NT2/D1 (cell line): ENCODE data around the gene ENTREP1.
A peak's percentile ranks its signal among the peaks of the same experiment; 100 is the strongest.

Source experiments
- DNase-seq: peaks from one replicate; pipeline ENCODE4 v3.0.0-alpha.2; 2011; ENCODE audit warnings: low read depth, low spot score
- H3K27me3 ChIP-seq: 2 replicates; pipeline ENCODE4 v1.6.0; 2011; ENCODE audit warnings: mild to moderate bottlenecking; ENCODE audit not compliant: insufficient read length, insufficient read depth
- H3K36me3 ChIP-seq: 2 replicates; pipeline ENCODE4 v1.6.1; 2011; ENCODE audit warnings: mild to moderate bottlenecking, low read length, mixed read lengths; ENCODE audit not compliant: insufficient read depth, insufficient read length
- H3K4me1 ChIP-seq: 2 replicates; pipeline ENCODE4 v1.5.1; 2011; ENCODE audit not compliant: insufficient read depth, insufficient read length
- H3K4me3 ChIP-seq: 2 replicates; pipeline ENCODE4 v1.5.1; 2011; ENCODE audit warnings: low read depth; ENCODE audit not compliant: insufficient read length
- H3K9ac ChIP-seq: 2 replicates; pipeline ENCODE4 v1.6.0; 2011; ENCODE audit warnings: low read depth; ENCODE audit not compliant: insufficient read length
- H3K9me3 ChIP-seq: 2 replicates; pipeline ENCODE4 v1.5.1; 2011; ENCODE audit warnings: mild to moderate bottlenecking, low read length; ENCODE audit not compliant: insufficient read depth
- SUZ12 ChIP-seq: IDR thresholded peaks from 2 replicates; pipeline ENCODE4 v1.6.1; 2011; ENCODE audit not compliant: insufficient read length, insufficient read depth; ENCODE audit errors: extremely low read depth
- YY1 ChIP-seq: IDR thresholded peaks from 2 replicates; pipeline ENCODE4 v1.6.1; 2011; ENCODE audit not compliant: insufficient read length, insufficient read depth
- ZNF274 ChIP-seq: IDR thresholded peaks from 2 replicates; pipeline ENCODE4 v1.6.1; 2011; ENCODE audit warnings: mild to moderate bottlenecking, low read depth, low read length

ENTREP1 gene

DNA sequence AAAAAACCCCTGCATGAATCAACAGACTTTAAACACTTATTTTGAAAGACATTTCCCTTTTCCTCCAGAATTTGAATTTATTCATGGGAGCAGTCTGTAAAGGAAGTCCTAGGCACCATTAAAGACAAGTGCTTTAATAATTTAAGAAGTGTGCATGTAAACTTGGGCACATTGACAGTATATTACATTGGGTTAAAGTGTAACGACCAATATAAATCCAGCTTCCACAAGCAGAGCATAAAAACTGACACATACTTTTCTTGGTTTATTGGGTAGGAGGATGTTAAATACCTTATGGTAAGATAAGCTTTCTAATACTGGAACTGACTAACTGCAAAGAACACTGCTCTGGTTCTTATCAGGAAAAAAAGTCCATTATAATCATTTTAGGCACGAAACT, 1.2 kb upstream of the ENTREP1 start:
- no peak for TF ChIP-seq ZNF274
- no peak for TF ChIP-seq SUZ12
- no peak for TF ChIP-seq YY1
- Histone ChIP-seq H3K27me3 (peaks cover 49% of the 10 kb centered on the region), H3K4me1 (no peaks in the 10 kb centered on the region), H3K4me3 (no peak overlapping the region), H3K36me3 (no peaks in the 10 kb centered on the region), H3K9me3 (no peaks in the 10 kb centered on the region), H3K9ac (no peak overlapping the region)
- DNase-seq = no peak

DNA sequence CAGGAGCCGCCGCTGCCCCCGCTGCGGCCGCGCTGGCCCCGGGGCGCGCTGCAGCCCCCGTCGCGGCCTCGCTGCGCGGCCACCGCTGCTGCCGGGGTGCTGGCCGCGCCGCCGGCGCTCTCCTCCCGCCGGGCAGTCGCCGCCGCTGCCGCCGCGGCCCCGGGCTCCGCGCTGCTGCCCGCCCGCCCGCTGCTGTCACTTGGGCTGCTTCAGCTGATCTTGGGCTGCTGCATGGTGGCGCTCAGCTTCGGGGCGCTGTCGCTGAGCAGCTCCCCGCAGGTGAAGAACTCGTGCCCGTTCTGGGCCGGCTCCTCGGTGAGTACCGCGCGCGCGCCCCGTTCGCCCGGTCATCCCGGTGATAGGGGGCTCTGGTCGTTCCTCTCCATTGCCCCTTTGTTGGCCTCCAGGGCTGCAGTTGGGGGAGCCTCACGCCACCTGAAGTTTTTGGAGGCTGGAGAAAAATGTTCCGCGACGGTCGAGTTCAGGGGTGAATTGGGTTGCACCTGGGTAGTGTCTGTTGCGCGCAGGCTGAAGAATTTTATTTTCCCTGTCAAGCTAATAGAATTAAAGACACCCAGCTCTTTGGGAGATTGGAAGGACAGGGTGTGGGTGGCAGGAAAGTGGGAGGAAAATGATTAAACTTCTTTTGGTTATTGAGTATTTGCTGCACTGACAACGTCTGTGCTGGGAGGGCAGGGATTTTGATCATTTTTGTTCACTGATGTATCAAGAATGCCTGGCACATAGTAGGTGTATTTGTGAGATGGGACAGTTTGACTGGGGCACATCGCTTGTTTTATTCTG, 596 bp downstream of the ENTREP1 start:
- H3K4me3 ChIP-seq = peak overlapping the region; percentile 65
- no peaks in the 10 kb centered on the region for H3K4me1 ChIP-seq
- H3K36me3 ChIP-seq = no peaks in the 10 kb centered on the region
- no peak for DNase-seq
- peaks cover 49% of the 10 kb centered on the region for H3K27me3 ChIP-seq
- H3K9me3 ChIP-seq = no peaks in the 10 kb centered on the region
- H3K9ac ChIP-seq = peak overlapping the region; percentile 79
- TF ChIP-seq SUZ12 (no peak), YY1 (no peak), ZNF274 (no peak)

DNA sequence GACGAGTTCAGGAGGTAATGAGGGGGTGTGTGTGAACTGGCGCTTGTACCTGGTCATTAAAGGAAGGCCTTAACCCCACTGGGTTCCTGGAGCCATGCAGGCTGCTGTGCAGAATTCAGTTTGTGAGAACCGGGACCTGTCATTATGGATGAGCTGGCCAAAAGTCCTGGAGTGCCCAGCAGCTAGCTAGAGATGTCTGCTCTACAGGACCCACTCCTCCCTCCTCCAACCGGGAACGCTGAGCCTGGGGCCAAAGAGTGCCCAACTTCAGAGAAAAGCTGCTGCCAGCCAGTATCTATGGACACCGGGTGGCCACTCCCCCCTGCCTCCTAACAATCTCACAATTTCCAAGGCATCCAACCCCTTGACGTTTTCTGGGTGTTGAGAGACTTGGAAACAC, 1.2 kb downstream of the ENTREP1 start:
- H3K27me3 ChIP-seq = peaks cover 49% of the 10 kb centered on the region
- no peaks in the 10 kb centered on the region for H3K9me3 ChIP-seq
- H3K4me1 ChIP-seq = no peaks in the 10 kb centered on the region
- TF ChIP-seq ZNF274 (no peak), SUZ12 (no peak), YY1 (no peak)
- H3K36me3 ChIP-seq = no peaks in the 10 kb centered on the region
- no peak for DNase-seq
- peak overlapping the region; percentile 65 for H3K4me3 ChIP-seq
- no peak overlapping the region for H3K9ac ChIP-seq

- H3K4me1 ChIP-seq = no peaks in the 10 kb centered on the region
- no peak overlapping the region for H3K9ac ChIP-seq
- H3K4me3 ChIP-seq = no peak overlapping the region
- TF ChIP-seq SUZ12 = no peak
- TF ChIP-seq ZNF274 = no peak
- TF ChIP-seq YY1 = no peak
- H3K27me3 ChIP-seq = peaks cover 18% of the 10 kb centered on the region
- no peak for DNase-seq
- H3K36me3 ChIP-seq = no peaks in the 10 kb centered on the region
- H3K9me3 ChIP-seq = no peaks in the 10 kb centered on the region
Observed at GRCh38 chr9:69330580-69330979, 5.6 kb downstream of the ENTREP1 start.

DNA sequence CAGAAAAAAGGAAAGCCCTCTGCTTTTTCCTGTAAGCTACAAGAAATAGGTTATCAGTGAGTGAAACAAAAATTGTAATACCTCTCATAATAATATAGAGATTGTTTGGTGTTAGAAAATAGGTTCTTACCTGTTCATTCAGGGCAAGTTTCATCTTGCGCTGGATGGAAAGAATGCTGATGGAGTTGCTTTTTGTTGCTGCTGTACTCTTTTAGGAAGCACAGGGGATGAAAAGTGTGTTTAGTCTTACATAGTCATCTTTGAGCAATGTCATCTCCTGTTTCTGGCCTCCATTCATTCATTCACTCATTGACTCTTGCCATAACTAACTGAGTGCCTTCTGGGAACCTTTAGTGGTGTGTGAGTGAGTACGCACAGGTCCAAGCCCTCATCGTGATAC, 6.4 kb downstream of the ENTREP1 start:
- Histone ChIP-seq H3K36me3 (no peaks in the 10 kb centered on the region), H3K9me3 (no peaks in the 10 kb centered on the region), H3K4me3 (no peak overlapping the region), H3K4me1 (no peaks in the 10 kb centered on the region), H3K27me3 (peaks cover 9% of the 10 kb centered on the region), H3K9ac (no peak overlapping the region)
- DNase-seq = no peak
- TF ChIP-seq ZNF274 = no peak
- no peak for TF ChIP-seq SUZ12
- TF ChIP-seq YY1 = no peak

- H3K9me3 ChIP-seq = no peaks in the 10 kb centered on the region
- no peaks in the 10 kb centered on the region for H3K4me1 ChIP-seq
- TF ChIP-seq ZNF274 (no peak), SUZ12 (no peak), YY1 (no peak)
- no peak overlapping the region for H3K4me3 ChIP-seq
- H3K36me3 ChIP-seq = no peaks in the 10 kb centered on the region
- peaks cover 2% of the 10 kb centered on the region for H3K27me3 ChIP-seq
- DNase-seq = no peak
- no peak overlapping the region for H3K9ac ChIP-seq
Observed at GRCh38 chr9:69332067-69332685, 7.2 kb downstream of the ENTREP1 start.

DNA sequence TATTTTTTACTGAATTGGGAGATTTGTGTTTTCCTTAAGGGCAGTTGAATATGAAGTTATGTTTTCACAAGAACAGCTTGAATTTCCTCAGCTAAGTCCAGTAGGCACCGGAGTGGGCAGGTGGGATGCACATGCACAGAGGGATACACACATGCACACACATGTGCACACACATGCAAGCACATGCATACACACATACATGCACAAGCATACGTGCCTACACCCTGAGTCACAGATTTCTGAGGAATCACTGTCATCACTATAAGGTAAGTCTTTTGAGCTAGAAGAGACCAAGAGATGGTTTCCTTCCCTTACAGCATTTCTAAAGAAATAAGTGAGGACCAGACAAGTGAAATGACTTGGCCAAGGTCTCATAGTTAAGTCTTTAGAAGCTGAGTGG, 8.7 kb downstream of the ENTREP1 start:
- no peak for DNase-seq
- Histone ChIP-seq H3K4me3 (no peak overlapping the region), H3K9me3 (no peaks in the 10 kb centered on the region), H3K9ac (no peak overlapping the region), H3K36me3 (no peaks in the 10 kb centered on the region), H3K4me1 (no peaks in the 10 kb centered on the region), H3K27me3 (no peaks in the 10 kb centered on the region)
- TF ChIP-seq SUZ12 = no peak
- TF ChIP-seq ZNF274 = no peak
- TF ChIP-seq YY1 = no peak
